A549 (cell line): ENCODE results near the gene DHX58. TPM values are rescaled to one million over a fixed set of nuclear protein-coding genes. Genes with fewer than 3 reads are reported as not detected.

Source experiments
- ATAC-seq, 2 experiments: fragments of 200-7000 bp in 1 of 2; fragments of >200 bp in 1 of 2; cut with Nextera tagmentation in 1 of 2; cut with Tn5 transposase in 1 of 2; 3 replicates each; pipeline versions ENCODE4 v1.8.0 to v1.9.1; 2018 to 2020; ENCODE audit warnings: mild to moderate bottlenecking in 1 of 2, moderate library complexity in 1 of 2
- CTCF ChIA-PET: fragments of 300-600 bp; sonication (Branson Sonifier 250); formaldehyde crosslinking; extraction: SDS; loops from one replicate; lab custom pipeline; 2021; ENCODE audit warnings: antibody characterized with exemption, inconsistent platforms; lab: Yijun Ruan, JAX
- POLR2A ChIA-PET: fragments of 350-600 bp; formaldehyde crosslinking; extraction: SDS; loops from one replicate; lab custom pipeline; 2021; ENCODE audit warnings: antibody characterized with exemption, inconsistent platforms; lab: Yijun Ruan, JAX
- DNase-seq, 2 experiments: peaks; one replicate each; pipeline versions ENCODE4 v3.0.0 to v3.0.0-alpha.2; 2011 to 2016; ENCODE audit warnings: low read depth in 1 of 2, low spot score in 1 of 2
- FAIRE-seq: peaks from 2 replicates; lab custom pipeline; 2011; peaks lifted over from hg19 to GRCh38; lab: Jason Lieb, UNC
- H3K27ac ChIP-seq, 2 experiments: fragments of >200 bp; sonication (Bioruptor Twin); formaldehyde crosslinking; 3 replicates each; pipeline ENCODE4 v1.5.1; 2016 to 2017
- H3K4me1 ChIP-seq: fragments of >200 bp; sonication (Bioruptor Twin); formaldehyde crosslinking; 3 replicates; pipeline ENCODE4 v1.6.1; 2016
- H3K4me2 ChIP-seq: fragments of >200 bp; sonication (Bioruptor Twin); formaldehyde crosslinking; 3 replicates; pipeline ENCODE4 v1.6.1; 2016
- H3K4me3 ChIP-seq: fragments of >200 bp; sonication (Bioruptor Twin); formaldehyde crosslinking; 3 replicates; pipeline ENCODE4 v1.5.1; 2016
- H3K9me3 ChIP-seq: fragments of >200 bp; sonication (Bioruptor Twin); formaldehyde crosslinking; 3 replicates; pipeline ENCODE4 v1.6.1; 2016
- CBX8 ChIP-seq: fragments of 200-600 bp; sonication (generic); IDR thresholded peaks from 2 replicates; pipeline ENCODE4 v1.6.1; 2016
- E2F6 ChIP-seq: IDR thresholded peaks from 2 replicates; pipeline ENCODE4 v1.6.1; 2012; ENCODE audit warnings: low read depth, borderline replicate concordance
- ESRRA ChIP-seq: fragments of 150-350 bp; IDR thresholded peaks from 2 replicates; pipeline ENCODE4 v1.6.1; 2014; ENCODE audit warnings: mild to moderate bottlenecking, low read length, borderline replicate concordance
- FOSL2 ChIP-seq, 2 experiments: fragments of 450-650 bp in 1 of 2; fragments of >200 bp in 1 of 2; sonication (Bioruptor Twin) in 1 of 2; formaldehyde crosslinking; IDR thresholded peaks; 2 replicates each; pipeline versions ENCODE4 v1.5.0 to v1.6.1; 2016 to 2020; ENCODE audit warnings: mild to moderate bottlenecking in 1 of 2, moderate library complexity in 1 of 2
- HES2 ChIP-seq: fragments of >200 bp; sonication (Bioruptor Twin); formaldehyde crosslinking; IDR thresholded peaks from 2 replicates; pipeline ENCODE4 v1.6.1; 2016
- HEYL ChIP-seq: fragments of 250-450 bp; sonication (Bioruptor Pico); IDR thresholded peaks from 2 replicates; pipeline ENCODE4 v1.8.0; 2021; ENCODE audit warnings: mild to moderate bottlenecking, moderate library complexity
- HOXA7 ChIP-seq: fragments of 250-450 bp; sonication (Bioruptor Pico); IDR thresholded peaks from 2 replicates; pipeline ENCODE4 v1.5.0; 2020; ENCODE audit warnings: mild to moderate bottlenecking, moderate library complexity
- HOXB5 ChIP-seq: fragments of 250-450 bp; sonication (Bioruptor Pico); IDR thresholded peaks from 2 replicates; pipeline ENCODE4 v1.5.0; 2020; ENCODE audit warnings: mild to moderate bottlenecking, moderate library complexity
- JUN ChIP-seq, 2 experiments: fragments of >200 bp; sonication (Bioruptor Twin); formaldehyde crosslinking; IDR thresholded peaks; 2 replicates in 1 of 2; 3 replicates in 1 of 2; pipeline ENCODE4 v1.6.1; 2016 to 2017
- JUNB ChIP-seq: fragments of >200 bp; sonication (Bioruptor Twin); formaldehyde crosslinking; IDR thresholded peaks from 2 replicates; pipeline ENCODE4 v1.6.1; 2016
- KDM1A ChIP-seq: fragments of 200-600 bp; sonication (generic); IDR thresholded peaks from 2 replicates; pipeline ENCODE4 v1.6.1; 2016; ENCODE audit warnings: low read depth, mild to moderate bottlenecking
- MAFK ChIP-seq: fragments of 450-650 bp; IDR thresholded peaks from 2 replicates; pipeline ENCODE4 v1.6.1; 2014; ENCODE audit not compliant: partially characterized antibody
- NFE2L2 ChIP-seq: fragments of 150-350 bp; conservative IDR thresholded peaks from 2 replicates; pipeline ENCODE4 v1.6.1; 2014; ENCODE audit warnings: low read length
- NR3C1 ChIP-seq: fragments of >200 bp; sonication (Bioruptor Twin); formaldehyde crosslinking; IDR thresholded peaks from 3 replicates; pipeline ENCODE4 v1.6.1; 2017
- PBX3 ChIP-seq: IDR thresholded peaks from 2 replicates; pipeline ENCODE4 v1.6.1; 2012
- RARB ChIP-seq: fragments of 250-450 bp; sonication (Bioruptor Pico); IDR thresholded peaks from 2 replicates; pipeline ENCODE4 v1.8.0; 2021; ENCODE audit warnings: mild to moderate bottlenecking, moderate library complexity
- RNF2 ChIP-seq: fragments of 200-600 bp; sonication (generic); IDR thresholded peaks from 2 replicates; pipeline ENCODE4 v1.6.1; 2016; ENCODE audit warnings: low read depth, mild to moderate bottlenecking, antibody characterized with exemption, moderate library complexity, borderline replicate concordance
- SMC3 ChIP-seq: fragments of >200 bp; sonication (Bioruptor Twin); formaldehyde crosslinking; IDR thresholded peaks from 3 replicates; pipeline ENCODE4 v1.6.1; 2018; ENCODE audit warnings: inconsistent platforms
- ZC3H11A ChIP-seq: fragments of 450-650 bp; IDR thresholded peaks from 2 replicates; pipeline ENCODE4 v1.6.1; 2014; ENCODE audit warnings: antibody characterized with exemption, mild to moderate bottlenecking
- ZNF302 ChIP-seq: fragments of 250-450 bp; sonication (Bioruptor Pico); IDR thresholded peaks from 2 replicates; pipeline ENCODE4 v1.9.0; 2021; ENCODE audit warnings: inconsistent platforms, mild to moderate bottlenecking, moderate library complexity
- ZSCAN20 ChIP-seq: fragments of 250-450 bp; sonication (Bioruptor Pico); IDR thresholded peaks from 2 replicates; pipeline ENCODE4 v1.8.0; 2022; ENCODE audit warnings: mild to moderate bottlenecking, moderate library complexity
- WGBS: methylation state at CpG from one replicate; pipeline ENCODE4 v1.1.6; 2017; ENCODE audit errors: missing lambda C conversion rate; 5-methylcytosine and 5-hydroxymethylcytosine counted together
- polyA plus RNA-seq, 4 experiments: library from polyadenylated mRNA; depleted of rRNA in 3 of 4; stranded (reverse); fragments of >200 nt; fragmentation: RNase III in 1 of 4; extraction: RNeasy Plus Mini Kit Qiagen cat#74134 plus additional on column Dnase treatment in 1 of 4; gene quantifications; 2 replicates in 3 of 4; 3 replicates in 1 of 4; pipeline ENCODE4 v1.2.3, GENCODE V29; 2011 to 2017

DHX58 gene
- polyA plus RNA-seq, 2 of the 4 experiments (the other 2 are of a cell fraction): 0.37 to 0.59 TPM

GRCh38 chr17:42131981-42132432, 19.5 kb upstream of the DHX58 start:
- no peak for ATAC-seq
- no peak for DNase-seq
- FAIRE-seq: no peak
- Histone ChIP-seq H3K4me2 (no peak overlapping the region), H3K4me1 (peaks cover 37% of the 10 kb centered on the region), H3K9me3 (no peaks in the 10 kb centered on the region), H3K4me3 (no peak overlapping the region)
- CTCF ChIA-PET: interaction anchor here (1.0 to 8.1 kb wide), 7 partner anchors 12 to 395 kb away, joined by 3 to 84 read pairs (median 6); partner anchors contain the start of gene KAT2A
- POLR2A ChIA-PET: interaction anchor here (0.7 kb wide), 1 partner anchor 11 kb away, joined by 10 read pairs; the partner anchor contains the start of gene KAT2A
- TF ChIP-seq E2F6 (no peak), RNF2 (no peak), HOXB5 (CRISPR knock-in tag) (no peak)
- TF ChIP-seq, all 56 proteins: peak for 0
- WGBS: 68% methylated on average over 4 of the region's 4 CpGs
- no peak overlapping the region for H3K27ac ChIP-seq

GRCh38 chr17:42131232-42131631, 18.7 kb upstream of the DHX58 start:
- no peak for ATAC-seq
- 95% methylated on average over 4 of the region's 4 CpGs for WGBS
- Histone ChIP-seq H3K4me2 (no peak overlapping the region), H3K9me3 (no peaks in the 10 kb centered on the region), H3K27ac (no peak overlapping the region), H3K4me1 (peaks cover 31% of the 10 kb centered on the region), H3K4me3 (no peak overlapping the region)
- ChIA-PET POLR2A (no interaction called here), CTCF (interaction anchor here (0.7 to 8.1 kb wide), 8 partner anchors 12 to 114 kb away, joined by 3 to 84 read pairs (median 6); partner anchors contain the start of genes DNAJC7 and KAT2A)
- DNase-seq: no peak
- TF ChIP-seq CBX8 (no peak), MAFK (no peak), JUNB (no peak), HOXA7 (no peak), HES2 (no peak), ZNF302 (no peak), PBX3 (no peak), ZSCAN20 (CRISPR knock-in tag) (no peak), HEYL (CRISPR knock-in tag) (no peak), NR3C1 (no peak), JUN (IDR thresholded peaks at IDR 0.05) (no peak), ESRRA (no peak), NFE2L2 (no peak), SMC3 (no peak), RARB (no peak), FOSL2 (IDR thresholded peaks at IDR 0.05) (no peak), FOSL2 (CRISPR knock-in tag; IDR thresholded peaks at IDR 0.05) (no peak), KDM1A (no peak)
- no peak for FAIRE-seq

- 94% methylated on average over 16 of the region's 16 CpGs for WGBS
- H3K4me3 ChIP-seq: no peak overlapping the region
- ChIA-PET POLR2A (no interaction called here), CTCF (interaction anchor here (0.5 to 8.1 kb wide), 17 partner anchors 11 to 759 kb away, joined by 3 to 84 read pairs (median 3); partner anchors contain the start of genes DNAJC7, KAT2A and KCNH4)
- peak in 1 of 2 experiments; percentile 42; a peak in 2 of 6 replicates for ATAC-seq
- FAIRE-seq: no peak
- no peak overlapping the region for H3K27ac ChIP-seq
- DNase-seq: no peak
- no peak overlapping the region for H3K4me2 ChIP-seq
- H3K4me1 ChIP-seq: peaks cover 22% of the 10 kb centered on the region
- H3K9me3 ChIP-seq: no peaks in the 10 kb centered on the region
- TF ChIP-seq PBX3 (no peak), ZC3H11A (no peak), JUNB (no peak), MAFK (no peak)
Measured at GRCh38 chr17:42130310-42130936, 17.9 kb upstream of the DHX58 start.
